Body of pancreas (tissue), 4 donors: ENCODE results near the gene PTH2R.

Experiments used
- CTCF ChIP-seq, 7 experiments: fragments of 450-650 bp in 4 of 7; fragments of 200-600 bp in 3 of 7; sonication (generic) in 3 of 7; IDR thresholded peaks; one replicate each; pipeline ENCODE4 v1.5.1; 2016 to 2019; ENCODE audit warnings: antibody characterized with exemption in 7 of 7
- POLR2A ChIP-seq, 3 donors: fragments of 450-650 bp; IDR thresholded peaks; one replicate each; pipeline ENCODE4 v1.6.1; 2016; ENCODE audit warnings: antibody characterized with exemption in 3 of 3, mild to moderate bottlenecking in 2 of 3

- TF ChIP-seq CTCF (IDR thresholded peaks at IDR 0.05) (no peak), POLR2A (IDR thresholded peaks at IDR 0.05) (no peak)
Measured at GRCh38 chr2:208511573-208511972, 105.0 kb downstream of the PTH2R start.
